Spleen (tissue), 7 donors: ENCODE results near the gene ARMC12.

Experiments used
- CTCF ChIP-seq, 11 experiments: fragments of 200-600 bp in 7 of 11; fragments of 450-650 bp in 4 of 11; sonication (generic) in 4 of 11; IDR thresholded peaks in 8 of 11; conservative IDR thresholded peaks in 3 of 11; 1 replicate in 7 of 11; 2 replicates in 4 of 11; pipeline versions ENCODE4 v1.4.0 to v1.8.0; 2016 to 2021; ENCODE audit warnings: antibody characterized with exemption in 11 of 11, inconsistent platforms in 4 of 11, mild to moderate bottlenecking in 1 of 11
- POLR2A ChIP-seq, 3 donors: fragments of 450-650 bp; IDR thresholded peaks; one replicate each; pipeline ENCODE4 v1.5.1; 2017; ENCODE audit warnings: antibody characterized with exemption in 3 of 3, mild to moderate bottlenecking in 1 of 3
- donor health status: DM: no; HTN: no; CAD: no; lungs with moderate emphysema.
- donor health status: DM: no; HTN: no; CAD: no.
- donor health status: DM: no; HTN: no; CAD: no.

- TF ChIP-seq CTCF (IDR thresholded peaks at IDR 0.05 in 8 of 11, conservative IDR thresholded peaks at IDR 0.05 in 3 of 11) (peak; percentile 75 to 98 (median 86)), POLR2A (IDR thresholded peaks at IDR 0.05) (no peak)
Observed at GRCh38 chr6:35737413-35738211, 780 bp downstream of the ARMC12 start.
